ENCODE results near the gene STK24.

The STK24 gene

GRCh38 chr13:98471934-98472333 is 105.0 kb downstream of the STK24 start:
- DNase-seq (ENCODE audit: low spot score), result no peak

DNA sequence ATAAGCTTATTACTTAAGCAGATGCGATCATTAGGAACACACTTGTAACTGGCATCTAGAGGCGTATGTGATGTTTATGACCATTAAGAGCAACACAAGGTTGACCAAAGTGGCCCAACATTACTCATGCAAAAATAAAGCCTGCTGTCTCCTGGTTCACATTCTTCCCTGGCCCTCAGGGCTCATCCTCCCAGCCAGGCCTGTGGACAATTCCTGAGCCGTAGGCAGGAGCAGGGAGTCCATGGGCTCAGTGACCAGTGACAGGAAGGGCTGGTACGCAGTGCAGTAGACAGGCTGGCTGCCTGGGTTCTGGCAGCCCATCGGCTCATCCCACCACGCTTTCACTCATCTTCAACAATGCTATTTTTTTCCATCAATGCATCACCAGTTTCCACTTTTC is 106.0 kb downstream of the STK24 start:
- no peak for DNase-seq (ENCODE audit: low spot score)

DNA sequence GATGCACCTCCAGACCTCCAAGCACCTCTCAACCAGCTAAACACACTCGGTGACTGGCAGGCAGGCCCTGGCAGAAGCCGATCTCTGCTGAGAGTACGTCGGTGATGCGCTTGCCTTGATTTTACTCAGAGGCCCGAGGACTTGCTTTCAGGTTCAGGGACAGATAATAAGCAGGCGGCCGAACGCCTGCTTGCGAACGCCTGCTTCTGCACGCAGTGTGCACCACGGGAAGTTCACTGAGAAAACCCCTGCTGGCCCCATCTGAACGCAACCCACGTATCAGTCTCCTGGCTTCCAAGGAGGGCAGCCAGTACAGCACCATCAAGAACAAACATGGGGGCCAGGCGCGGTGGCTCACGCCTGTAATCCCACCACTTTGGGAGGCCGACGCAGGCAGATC is 108.0 kb downstream of the STK24 start:
- DNase-seq (ENCODE audit: low spot score), result no peak

DNA sequence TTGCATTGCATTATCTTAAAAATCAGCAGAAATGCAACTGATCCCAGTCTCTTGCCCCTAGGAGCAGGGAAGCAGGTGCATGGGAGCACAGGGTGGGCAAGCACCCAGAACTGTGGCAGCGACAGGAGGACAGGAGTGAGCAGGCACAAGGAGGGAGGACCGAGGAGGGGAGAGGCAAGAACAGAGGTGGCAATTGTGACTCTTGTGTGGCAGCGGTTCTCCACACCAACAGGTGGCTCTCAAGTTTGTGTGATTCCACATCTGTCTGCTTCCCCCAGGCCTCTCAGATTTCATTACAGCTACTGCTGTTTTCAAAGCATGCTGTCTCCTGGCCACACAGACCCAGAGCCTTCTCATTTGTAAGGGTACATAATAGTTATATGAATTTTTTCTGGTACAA is 108.5 kb downstream of the STK24 start:
- no peak for DNase-seq (ENCODE audit: low spot score)

- no peak for DNase-seq (ENCODE audit: low spot score)
Measured at GRCh38 chr13:98467263-98467985, 109.5 kb downstream of the STK24 start.

DNA sequence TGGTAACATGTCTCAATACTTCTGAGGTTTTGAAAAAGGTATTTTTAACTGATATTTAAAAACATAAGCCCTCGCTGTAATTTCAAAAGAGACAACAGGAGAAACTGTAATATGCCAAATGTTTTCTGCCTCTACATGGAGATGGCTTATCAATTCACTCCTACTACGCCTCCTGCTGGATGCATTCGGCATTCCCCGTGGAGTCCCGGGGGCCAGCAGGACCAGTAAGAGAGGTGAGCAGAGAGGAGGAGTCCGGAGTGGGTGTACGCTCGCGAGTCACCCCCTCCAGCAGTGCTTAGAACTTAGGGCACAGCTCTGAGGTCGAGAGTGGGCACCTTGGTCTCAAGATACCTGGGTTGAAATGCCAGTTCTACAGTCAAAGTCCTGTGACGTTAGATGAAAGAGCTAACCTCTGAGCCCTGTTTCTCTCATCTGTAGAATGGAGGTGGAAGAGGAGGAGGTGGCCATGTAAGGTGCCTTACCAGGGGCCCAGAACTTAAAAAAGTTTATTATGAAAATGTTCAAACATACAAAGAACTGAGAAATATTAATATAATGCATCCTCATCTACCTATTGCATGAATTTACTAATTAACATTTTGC is 110.2 kb downstream of the STK24 start:
- DNase-seq (ENCODE audit: low spot score), result no peak

- DNase-seq (ENCODE audit: low spot score), result no peak
Measured at GRCh38 chr13:98462946-98463345, 114.0 kb downstream of the STK24 start.

DNA sequence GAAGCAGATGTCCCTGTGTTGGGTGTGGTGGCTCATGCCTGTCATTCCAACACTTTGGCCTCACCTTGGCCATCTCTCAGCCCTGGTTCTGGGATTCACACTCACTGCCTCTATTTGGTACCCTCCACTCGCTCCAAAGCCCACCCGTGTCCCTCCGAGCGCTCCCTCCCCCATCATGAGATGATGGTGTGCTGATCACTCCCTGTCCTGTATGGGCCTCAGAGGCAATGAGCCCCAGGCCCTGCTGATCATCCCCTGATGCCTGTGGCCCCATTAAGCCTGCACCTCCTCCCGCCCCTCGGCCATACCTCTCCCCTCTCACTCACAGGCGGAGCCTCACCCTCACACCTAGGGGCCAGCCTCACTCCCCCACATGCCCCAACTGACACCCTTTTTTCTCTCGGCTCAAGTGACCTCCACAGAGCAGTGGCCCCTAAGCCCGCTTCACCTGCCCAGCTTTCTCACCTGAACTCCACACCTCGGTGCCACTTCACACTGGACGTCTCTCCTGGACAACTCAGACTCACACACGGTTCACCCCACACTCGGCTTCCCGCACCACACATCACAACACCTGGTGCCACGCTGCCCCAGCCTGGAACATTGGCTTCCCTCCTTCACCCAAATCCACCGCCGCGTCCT is 114.5 kb downstream of the STK24 start:
- DNase-seq (ENCODE audit: low spot score), result no peak

DNA sequence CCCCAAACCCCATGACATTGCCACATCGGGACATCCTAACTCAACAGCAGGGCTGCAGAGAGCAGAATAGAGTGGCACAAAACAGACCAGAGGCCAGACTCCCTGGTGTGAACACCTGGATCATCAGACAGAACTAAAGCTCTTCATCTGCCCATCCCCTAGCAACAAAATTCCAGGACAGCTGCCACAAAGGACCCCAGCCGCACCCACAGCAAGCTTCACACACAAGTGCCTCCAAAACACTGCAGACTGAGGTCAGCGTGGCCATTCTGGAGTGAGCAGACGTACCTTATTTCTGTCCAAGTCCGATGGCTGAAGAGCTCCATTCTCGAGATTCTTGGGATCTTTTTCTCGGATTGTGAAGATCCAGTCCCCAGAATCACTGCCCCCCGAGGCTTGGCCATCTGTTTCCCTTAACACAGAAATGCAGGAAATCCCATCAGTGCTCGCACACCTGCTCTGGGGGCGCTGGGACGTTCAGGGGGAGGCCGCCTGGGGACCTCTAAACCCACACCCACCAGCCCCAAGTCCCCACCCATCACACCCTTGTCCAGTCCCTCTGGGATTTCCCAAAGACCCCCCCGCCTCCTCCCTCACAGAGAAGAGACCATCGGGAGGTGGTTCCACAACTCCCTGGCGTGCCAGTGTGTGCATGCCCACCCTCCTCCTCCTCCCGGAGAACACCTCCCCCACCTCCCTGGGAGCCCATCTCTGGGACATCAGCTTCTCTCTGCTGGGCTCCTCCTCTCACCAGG is 115.2 kb downstream of the STK24 start:
- DNase-seq (ENCODE audit: low spot score), result no peak

- peak; percentile 79 for DNase-seq (ENCODE audit: low spot score)
Measured at GRCh38 chr13:98460516-98460915, 116.4 kb downstream of the STK24 start.

- no peak for DNase-seq (ENCODE audit: low spot score)
Measured at GRCh38 chr13:98459721-98460370, 117.1 kb downstream of the STK24 start.

- no peak for DNase-seq (ENCODE audit: low spot score)
Measured at GRCh38 chr13:98459171-98459681, 117.7 kb downstream of the STK24 start.

DNA sequence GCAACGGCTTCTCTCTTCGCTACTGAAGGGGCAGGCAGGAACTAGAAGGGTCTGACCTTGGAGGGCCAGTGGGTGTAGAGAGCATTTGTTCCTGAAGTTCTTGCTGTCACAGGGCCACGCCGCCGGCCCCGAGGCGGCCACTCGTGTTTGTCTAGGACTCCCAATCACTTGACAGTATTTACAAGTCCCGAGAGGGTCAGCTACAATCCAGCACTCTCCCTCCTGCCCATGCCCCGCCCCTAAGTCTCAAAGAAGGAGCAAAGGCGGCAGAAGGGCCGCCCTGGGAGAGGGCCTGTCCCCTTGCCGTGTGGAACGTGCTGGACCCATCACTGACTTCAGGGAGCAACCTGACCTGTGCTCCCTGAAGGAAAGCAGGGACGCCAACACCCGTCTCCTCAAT is 118.5 kb downstream of the STK24 start:
- DNase-seq (ENCODE audit: low spot score), result no peak

- no peak for DNase-seq (ENCODE audit: low spot score)
Measured at GRCh38 chr13:98457053-98457452, 119.9 kb downstream of the STK24 start.

DNA sequence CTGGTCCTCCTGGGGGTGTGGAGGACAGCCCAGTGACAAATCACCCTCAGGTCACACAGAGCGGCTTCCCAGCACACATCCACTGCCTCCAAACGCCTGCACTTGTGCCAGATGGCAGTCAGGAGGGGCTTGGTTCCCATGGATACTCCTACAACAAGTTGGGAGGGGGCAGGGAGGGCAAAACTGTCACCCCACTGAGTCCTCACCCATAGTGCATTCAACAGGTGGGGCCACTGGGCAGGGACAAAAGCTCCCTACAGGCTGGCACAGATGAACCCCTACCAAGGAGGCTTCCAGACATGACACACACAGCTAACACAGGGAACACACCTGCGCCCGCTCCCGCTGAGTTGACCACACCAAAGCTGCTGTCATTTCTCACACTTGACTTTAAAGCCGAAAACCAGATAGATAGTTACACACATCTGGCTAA is 120.5 kb downstream of the STK24 start:
- no peak for DNase-seq (ENCODE audit: low spot score)

DNA sequence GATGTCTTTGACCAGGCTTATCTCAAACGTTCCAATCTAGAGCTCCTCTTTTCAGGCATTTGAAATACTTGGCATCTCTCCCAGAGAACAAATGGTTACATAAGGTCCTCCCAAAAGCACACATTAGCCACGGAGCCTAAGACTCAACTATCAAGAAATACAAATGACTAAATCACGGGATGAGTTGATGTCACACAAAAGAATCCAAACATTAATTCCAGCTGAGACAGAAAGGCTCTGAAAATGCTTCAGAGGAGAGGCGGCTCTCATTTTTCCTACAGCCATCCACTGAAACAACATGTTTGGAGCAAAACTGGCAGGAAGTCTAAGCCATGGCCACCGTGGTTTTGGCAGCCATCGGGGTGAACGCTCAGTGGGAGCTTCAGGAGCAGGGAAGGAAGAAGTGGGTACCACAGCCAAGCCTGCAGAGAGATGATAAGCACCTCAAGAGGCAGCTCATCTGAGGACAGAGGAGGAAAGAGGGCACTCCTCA is 122.5 kb downstream of the STK24 start:
- DNase-seq (ENCODE audit: low spot score), result peak; percentile 77

DNA sequence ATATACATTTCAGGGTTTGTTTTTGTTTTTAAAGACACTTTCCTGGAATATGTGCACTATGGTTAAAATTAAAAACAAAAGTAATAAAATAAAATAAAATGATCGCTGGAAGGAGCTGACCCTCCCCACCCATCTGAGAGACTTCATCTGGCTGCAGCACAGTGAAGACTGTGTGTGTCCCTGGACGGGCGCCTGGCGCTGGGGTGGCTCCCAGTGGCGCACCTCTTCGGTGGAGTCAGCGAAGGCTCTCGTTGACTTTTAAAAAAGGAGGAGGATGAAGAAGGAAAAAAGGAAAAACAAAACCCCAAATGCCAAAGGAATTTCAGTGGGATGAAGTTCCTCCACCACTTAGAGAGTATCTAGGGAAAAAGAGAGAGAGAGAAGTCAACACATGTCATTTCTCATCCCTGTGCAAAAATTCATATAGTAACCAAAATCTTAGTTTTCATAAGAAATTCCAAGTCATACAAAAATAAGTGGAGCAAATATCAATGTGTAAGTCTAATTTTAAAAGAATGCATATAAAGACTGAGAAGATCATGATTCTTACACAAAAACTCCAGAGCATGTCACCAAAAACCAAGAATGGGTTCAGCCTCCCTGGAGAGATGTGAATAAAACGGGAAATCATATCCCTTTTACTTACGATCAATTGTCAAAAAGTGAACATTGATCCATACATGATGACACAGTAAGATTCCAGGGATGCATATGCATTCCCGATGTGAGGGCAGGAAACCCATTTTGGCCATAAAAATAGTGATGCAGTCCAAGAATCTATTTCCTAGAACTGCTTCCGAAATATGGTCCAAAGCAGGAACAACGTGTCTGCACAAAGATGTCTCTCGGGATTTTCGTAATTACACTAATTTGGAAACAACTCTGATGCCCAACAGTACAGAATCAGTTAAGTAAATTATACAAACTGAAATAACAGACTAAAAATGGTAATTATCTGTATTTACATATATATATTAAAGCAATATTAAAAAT is 123.8 kb downstream of the STK24 start:
- no peak for DNase-seq (ENCODE audit: low spot score)

- DNase-seq (ENCODE audit: low spot score), result peak; percentile 57
Measured at GRCh38 chr13:98451676-98452470, 125.0 kb downstream of the STK24 start.

- DNase-seq (ENCODE audit: low spot score), result peak; percentile 39
Measured at GRCh38 chr13:98450539-98451111, 126.3 kb downstream of the STK24 start.
